H1 (cell line): ENCODE data around the gene CLDN14. TPM values are rescaled to one million over a fixed set of nuclear protein-coding genes. Genes with fewer than 3 reads are reported as not detected.

Experiments
- CTCF ChIA-PET: fragments of 300-600 bp; sonication (Branson Sonifier 250); formaldehyde crosslinking; loops from one replicate; lab custom pipeline; 2021; ENCODE audit not compliant: partially characterized antibody; lab: Charles Lee
- POLR2A ChIA-PET: fragments of 300-600 bp; sonication (Branson Sonifier 250); formaldehyde crosslinking; loops from one replicate; lab custom pipeline; 2021; ENCODE audit warnings: inconsistent platforms; ENCODE audit not compliant: partially characterized antibody; lab: Charles Lee
- DNase-seq, 2 experiments: peaks; one replicate each; pipeline versions ENCODE4 v3.0.0 to v3.0.0-alpha.2; 2010 to 2022; ENCODE audit warnings: low spot score in 2 of 2, low read depth in 1 of 2, mixed read lengths in 1 of 2
- FAIRE-seq: peaks from 2 replicates; lab custom pipeline; 2011; peaks lifted over from hg19 to GRCh38; lab: Jason Lieb, UNC
- H2AFZ ChIP-seq: 2 replicates; pipeline ENCODE4 v1.8.1; 2012; ENCODE audit warnings: low read length, inconsistent platforms
- H2AK5ac ChIP-seq: 2 replicates; pipeline ENCODE4 v1.6.1; 2013; ENCODE audit warnings: low read depth, low read length
- H2BK120ac ChIP-seq: replicated peaks from 2 replicates; pipeline ENCODE3; 2013; ENCODE audit warnings: low read depth, low read length, inconsistent platforms
- H2BK12ac ChIP-seq: 2 replicates; pipeline ENCODE4 v1.6.1; 2013; ENCODE audit warnings: low read depth, low read length
- H2BK15ac ChIP-seq: 2 replicates; pipeline ENCODE4 v1.6.1; 2013; ENCODE audit warnings: low read length
- H2BK20ac ChIP-seq: 2 replicates; pipeline ENCODE4 v1.6.1; 2013; ENCODE audit warnings: low read length
- H2BK5ac ChIP-seq: 2 replicates; pipeline ENCODE4 v1.6.1; 2013; ENCODE audit warnings: low read depth, low read length
- H3K14ac ChIP-seq: 2 replicates; pipeline ENCODE4 v1.6.1; 2013; ENCODE audit warnings: inconsistent platforms; ENCODE audit not compliant: insufficient read length
- H3K18ac ChIP-seq: 2 replicates; pipeline ENCODE4 v1.6.1; 2013; ENCODE audit warnings: low read length; ENCODE audit errors: extremely low read depth
- H3K23ac ChIP-seq: 2 replicates; pipeline ENCODE4 v1.6.1; 2013; ENCODE audit warnings: inconsistent platforms; ENCODE audit not compliant: insufficient read length
- H3K23me2 ChIP-seq: 2 replicates; pipeline ENCODE4 v1.6.1; 2013; ENCODE audit warnings: low read depth, low read length
- H3K27ac ChIP-seq: 2 replicates; pipeline ENCODE4 v1.6.1; 2011; ENCODE audit warnings: low read depth, low read length, inconsistent platforms
- H3K27me3 ChIP-seq, 4 experiments: replicated peaks in 1 of 4; 1 replicate in 1 of 4; 2 replicates in 3 of 4; pipeline versions ENCODE4 v1.6.1 to v1.8.1; 2011 to 2013; ENCODE audit warnings: low read length in 3 of 4, mild to moderate bottlenecking in 3 of 4, inconsistent platforms in 2 of 4, mixed read lengths in 2 of 4, moderate library complexity in 1 of 4; ENCODE audit not compliant: control insufficient read depth in 3 of 4, insufficient read depth in 3 of 4; ENCODE audit errors: extremely low read depth in 1 of 4
- H3K36me3 ChIP-seq, 4 experiments: 2 replicates each; pipeline versions ENCODE4 v1.6.1 to v1.8.1; 2011 to 2013; ENCODE audit warnings: mild to moderate bottlenecking in 4 of 4, low read length in 3 of 4, moderate library complexity in 2 of 4, control low read depth in 1 of 4, inconsistent platforms in 1 of 4; ENCODE audit not compliant: insufficient read depth in 4 of 4, control insufficient read depth in 2 of 4
- H3K4ac ChIP-seq: replicated peaks from 2 replicates; pipeline ENCODE3; 2013; ENCODE audit warnings: low read length, low read depth, mixed read lengths, inconsistent platforms; ENCODE audit not compliant: insufficient read length
- H3K4me1 ChIP-seq, 4 experiments: replicated peaks in 1 of 4; 1 replicate in 1 of 4; 2 replicates in 3 of 4; pipeline versions ENCODE4 v1.6.1 to v1.8.1; 2011 to 2013; ENCODE audit warnings: low read length in 3 of 4, inconsistent platforms in 2 of 4, mixed read lengths in 1 of 4; ENCODE audit not compliant: insufficient read depth in 4 of 4, control insufficient read depth in 3 of 4
- H3K4me2 ChIP-seq, 2 experiments: 2 replicates each; pipeline versions ENCODE4 v1.6.1 to v1.8.1; 2011 to 2013; ENCODE audit warnings: low read depth in 2 of 2, low read length in 2 of 2, control low read depth in 1 of 2, inconsistent platforms in 1 of 2, mild to moderate bottlenecking in 1 of 2; ENCODE audit not compliant: insufficient read depth in 1 of 2
- H3K4me3 ChIP-seq, 4 experiments: fragments of 200-600, 300-600 bp in 1 of 4; sonication (generic), shearing (Covaris generic), sonication (Bioruptor Twin) in 1 of 4; 2 replicates each; pipeline versions ENCODE4 v1.5.1 to v1.8.1; 2011 to 2016; ENCODE audit warnings: low read length in 4 of 4, low read depth in 3 of 4, control low read depth in 2 of 4, inconsistent platforms in 2 of 4, mild to moderate bottlenecking in 2 of 4, mixed read lengths in 1 of 4, moderate library complexity in 1 of 4; ENCODE audit not compliant: insufficient read depth in 2 of 4; ENCODE audit errors: extremely low read depth in 1 of 4
- H3K56ac ChIP-seq: replicated peaks from 2 replicates; pipeline ENCODE3; 2013; ENCODE audit warnings: low read depth, mild to moderate bottlenecking, mixed read lengths, low read length, inconsistent platforms; ENCODE audit not compliant: insufficient read length
- H3K79me1 ChIP-seq: 2 replicates; pipeline ENCODE4 v1.6.1; 2013; ENCODE audit warnings: low read depth, low read length, control low read depth
- H3K79me2 ChIP-seq, 2 experiments: 2 replicates each; pipeline versions ENCODE4 v1.6.1 to v1.8.1; 2012 to 2013; ENCODE audit warnings: low read length in 2 of 2, mild to moderate bottlenecking in 2 of 2, inconsistent platforms in 1 of 2; ENCODE audit not compliant: insufficient read depth in 2 of 2, control insufficient read depth in 1 of 2
- H3K9ac ChIP-seq, 4 experiments: replicated peaks in 1 of 4; 1 replicate in 1 of 4; 2 replicates in 3 of 4; pipeline versions ENCODE4 v1.6.1 to v1.8.1; 2011 to 2013; ENCODE audit warnings: low read depth in 3 of 4, low read length in 3 of 4, control low read depth in 2 of 4, mild to moderate bottlenecking in 2 of 4, moderate library complexity in 2 of 4, inconsistent platforms in 1 of 4; ENCODE audit errors: extremely low read depth in 1 of 4
- H3K9me3 ChIP-seq, 2 experiments: 2 replicates each; pipeline versions ENCODE4 v1.6.1 to v1.8.1; 2012 to 2013; ENCODE audit warnings: mild to moderate bottlenecking in 2 of 2, moderate library complexity in 2 of 2, control low read depth in 1 of 2, inconsistent platforms in 1 of 2, low read depth in 1 of 2, low read length in 1 of 2, mixed read lengths in 1 of 2; ENCODE audit not compliant: insufficient read depth in 2 of 2
- H4K20me1 ChIP-seq, 2 experiments: replicated peaks in 1 of 2; 2 replicates each; pipeline versions ENCODE3 to v1.8.1; 2011 to 2013; ENCODE audit warnings: inconsistent platforms in 2 of 2, low read length in 2 of 2, mild to moderate bottlenecking in 1 of 2; ENCODE audit not compliant: insufficient read depth in 2 of 2, control insufficient read depth in 1 of 2
- H4K5ac ChIP-seq: 2 replicates; pipeline ENCODE4 v1.6.1; 2013; ENCODE audit warnings: low read length, low read depth, mixed read lengths, inconsistent platforms; ENCODE audit not compliant: insufficient read length
- H4K8ac ChIP-seq: 2 replicates; pipeline ENCODE4 v1.8.0; 2013; ENCODE audit warnings: mild to moderate bottlenecking, moderate library complexity, low read length, inconsistent platforms; ENCODE audit not compliant: insufficient read depth; ENCODE audit errors: extremely low read depth
- H4K91ac ChIP-seq: replicated peaks from 2 replicates; pipeline ENCODE3; 2013; ENCODE audit warnings: low read length, mixed read lengths, inconsistent platforms; ENCODE audit not compliant: insufficient read length
- BRCA1 ChIP-seq: IDR thresholded peaks from 2 replicates; pipeline ENCODE4 v1.6.1; 2012; ENCODE audit warnings: low read depth, low read length, improper control_type of control experiment
- CTBP2 ChIP-seq: IDR thresholded peaks from 2 replicates; pipeline ENCODE4 v1.7.0; 2011; ENCODE audit warnings: borderline replicate concordance, mild to moderate bottlenecking, moderate library complexity, mixed read lengths, low read length; ENCODE audit not compliant: insufficient read depth, insufficient read length
- HDAC2 ChIP-seq, 2 experiments: fragments of 300-600 bp in 1 of 2; sonication (generic) in 1 of 2; IDR thresholded peaks; 2 replicates each; pipeline ENCODE4 v1.6.1; 2011 to 2012; ENCODE audit warnings: low read depth in 2 of 2, low read length in 2 of 2, mild to moderate bottlenecking in 2 of 2, moderate library complexity in 2 of 2, borderline replicate concordance in 1 of 2, inconsistent platforms in 1 of 2
- RAD21 ChIP-seq, 2 experiments: IDR thresholded peaks in 1 of 2; conservative IDR thresholded peaks in 1 of 2; 2 replicates each; pipeline ENCODE4 v1.6.1; 2011; ENCODE audit warnings: low read depth in 2 of 2, low read length in 2 of 2, improper control_type of control experiment in 1 of 2, inconsistent platforms in 1 of 2, mild to moderate bottlenecking in 1 of 2, moderate library complexity in 1 of 2
- SIN3A ChIP-seq, 2 experiments: IDR thresholded peaks in 1 of 2; conservative IDR thresholded peaks in 1 of 2; 2 replicates each; pipeline ENCODE4 v1.6.1; 2011 to 2012; ENCODE audit warnings: low read length in 2 of 2, improper control_type of control experiment in 1 of 2, low read depth in 1 of 2, mild to moderate bottlenecking in 1 of 2
- YY1 ChIP-seq: IDR thresholded peaks from 2 replicates; pipeline ENCODE4 v1.6.1; 2011; ENCODE audit warnings: low read depth, mild to moderate bottlenecking, low read length
- WGBS, 2 experiments: shearing (Covaris generic) in 1 of 2; methylation state at CpG; one replicate each; pipeline versions ENCODE4 v1.1.6 to v1.1.7; 2013 to 2015; ENCODE audit warnings: low lambda C conversion rate in 2 of 2, mixed read lengths in 2 of 2, inconsistent platforms in 1 of 2, low coverage in 1 of 2, missing lambda C conversion rate in 1 of 2; ENCODE audit not compliant: insufficient replicate concordance in 2 of 2, insufficient coverage in 1 of 2, insufficient read length in 1 of 2; ENCODE audit errors: extremely low coverage in 1 of 2, missing lambda C conversion rate in 1 of 2; 5-methylcytosine and 5-hydroxymethylcytosine counted together
- polyA plus RNA-seq, 7 experiments: library from polyadenylated mRNA; depleted of rRNA in 3 of 7; stranded (reverse) in 5 of 7; unstranded in 2 of 7; fragments of >200 nt in 5 of 7; fragments of 200-250 nt in 2 of 7; gene quantifications; 1 replicate in 5 of 7; 2 replicates in 1 of 7; 4 replicates in 1 of 7; pipeline versions ENCODE4 v1.2.1 to v1.2.3, GENCODE V29; 2011 to 2013; ENCODE audit warnings: missing spikeins in 2 of 7, mixed read lengths in 2 of 7
- total RNA-seq: library from RNA; stranded (reverse); fragmentation: NEBNext Ultra II Directional; extraction: Animal tissue kit (Norgen Biotek cat#: 25700); gene quantifications from 2 replicates; pipeline ENCODE4 v1.2.1, GENCODE V29; 2021
- TF ChIP-seq, protein P1 (sequence below), 3 experiments: IDR thresholded peaks; 1 replicate in 2 of 3; 2 replicates in 1 of 3; pipeline versions ENCODE4 v1.5.1 to v1.6.1; 2011; ENCODE audit warnings: low read length in 3 of 3, mild to moderate bottlenecking in 3 of 3, inconsistent platforms in 2 of 3, low read depth in 1 of 3, moderate library complexity in 1 of 3; ENCODE audit not compliant: insufficient read depth in 1 of 3; ENCODE audit errors: control extremely low read depth in 1 of 3

Gene CLDN14
- total and polyA plus RNA-seq, 2 of the 8 experiments (the other 6 are each of a cell fraction or from before 2014, with no cell fraction given), result 0.08 TPM; not detected in 1

GRCh38 chr21:36504067-36505058 is 24.4 kb upstream of the CLDN14 start:
- Histone ChIP-seq H3K4me3 (no peak overlapping the region), H3K23me2 (no peaks in the 10 kb centered on the region), H3K9ac (no peak overlapping the region), H3K18ac (no peak overlapping the region), H3K36me3 (no peaks in the 10 kb centered on the region), H2BK5ac (no peak overlapping the region), H3K27ac (no peak overlapping the region), H4K5ac (no peak overlapping the region), H3K4me1 (no peaks in the 10 kb centered on the region), H2BK20ac (no peak overlapping the region), H3K4ac (no peak overlapping the region), H3K56ac (no peak overlapping the region), H2BK12ac (no peak overlapping the region), H3K79me1 (no peaks in the 10 kb centered on the region), H3K14ac (no peak overlapping the region), H2AFZ (no peak overlapping the region), H3K9me3 (no peaks in the 10 kb centered on the region), H4K20me1 (no peaks in the 10 kb centered on the region), H4K91ac (no peak overlapping the region), H3K23ac (no peak overlapping the region), H4K8ac (no peak overlapping the region), H2AK5ac (no peak overlapping the region), H3K4me2 (no peak overlapping the region), H2BK120ac (no peak overlapping the region), H3K79me2 (no peaks in the 10 kb centered on the region), H2BK15ac (no peak overlapping the region), H3K27me3 (no peaks in the 10 kb centered on the region)
- ChIA-PET POLR2A (no interaction called here), CTCF (interaction anchor here (0.6 to 3.7 kb wide), 49 partner anchors 8 to 425 kb away, joined by 3 to 33 read pairs (median 4); no protein-coding TSS in a partner anchor)
- WGBS, 2 experiments, result 40% methylated on average over 5 of the region's 5 CpGs; no CpG with 5 or more reads in 1 of the 2 experiments
- no peak for DNase-seq
- peak; percentile 50 for FAIRE-seq
- peak; percentile 85 to 88 for TF ChIP-seq RAD21 (IDR thresholded peaks at IDR 0.05 in 1 of 2, conservative IDR thresholded peaks at IDR 0.05 in 1 of 2; ENCODE audit: low read depth in 2 of 2, low read length in 2 of 2)
- no peak for TF ChIP-seq HDAC2 (IDR thresholded peaks at IDR 0.05; ENCODE audit: borderline replicate concordance in 1 of 2, low read depth in 2 of 2, low read length in 2 of 2)
- no peak for TF ChIP-seq CTBP2
- no peak for TF ChIP-seq YY1
- no peak for TF ChIP-seq BRCA1
- no peak for TF ChIP-seq SIN3A (conservative IDR thresholded peaks at IDR 0.05 in 1 of 2, IDR thresholded peaks at IDR 0.05 in 1 of 2; ENCODE audit: low read depth in 1 of 2, low read length in 2 of 2)
- TF ChIP-seq, protein P1, sequence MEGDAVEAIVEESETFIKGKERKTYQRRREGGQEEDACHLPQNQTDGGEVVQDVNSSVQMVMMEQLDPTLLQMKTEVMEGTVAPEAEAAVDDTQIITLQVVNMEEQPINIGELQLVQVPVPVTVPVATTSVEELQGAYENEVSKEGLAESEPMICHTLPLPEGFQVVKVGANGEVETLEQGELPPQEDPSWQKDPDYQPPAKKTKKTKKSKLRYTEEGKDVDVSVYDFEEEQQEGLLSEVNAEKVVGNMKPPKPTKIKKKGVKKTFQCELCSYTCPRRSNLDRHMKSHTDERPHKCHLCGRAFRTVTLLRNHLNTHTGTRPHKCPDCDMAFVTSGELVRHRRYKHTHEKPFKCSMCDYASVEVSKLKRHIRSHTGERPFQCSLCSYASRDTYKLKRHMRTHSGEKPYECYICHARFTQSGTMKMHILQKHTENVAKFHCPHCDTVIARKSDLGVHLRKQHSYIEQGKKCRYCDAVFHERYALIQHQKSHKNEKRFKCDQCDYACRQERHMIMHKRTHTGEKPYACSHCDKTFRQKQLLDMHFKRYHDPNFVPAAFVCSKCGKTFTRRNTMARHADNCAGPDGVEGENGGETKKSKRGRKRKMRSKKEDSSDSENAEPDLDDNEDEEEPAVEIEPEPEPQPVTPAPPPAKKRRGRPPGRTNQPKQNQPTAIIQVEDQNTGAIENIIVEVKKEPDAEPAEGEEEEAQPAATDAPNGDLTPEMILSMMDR (IDR thresholded peaks at IDR 0.05; ENCODE audit: control extremely low read depth in 1 of 3, insufficient read depth in 1 of 3, low read depth in 1 of 3, low read length in 3 of 3), result peak in 2 of 3 experiments; percentile 68 to 73; a peak in 3 of 4 replicates
